A673 (cell line): ENCODE measurements around the gene PRCD. TPM values are rescaled to one million over a fixed set of nuclear protein-coding genes. Genes with fewer than 3 reads are reported as not detected.
"Not testable (repeated sequence)": the region's sequence is repeated elsewhere in the genome, so short reads cannot be mapped to it uniquely, and the experiment has no call there.

ENCODE experiments used
- BruUV-seq: library from RNA; stranded (reverse); fragments of 400-500 nt; replicated peaks from 2 replicates; lab custom pipeline; 2021; lab: Mats Ljungman, UMichigan
- CTCF ChIA-PET: fragments of 300-600 bp; sonication (Branson Sonifier 250); formaldehyde crosslinking; loops from one replicate; lab custom pipeline; 2022; ENCODE audit warnings: antibody characterized with exemption; lab: Charles Lee
- POLR2A ChIA-PET: fragments of 300-600 bp; sonication (Branson Sonifier 250); formaldehyde crosslinking; loops from one replicate; lab custom pipeline; 2022; ENCODE audit warnings: antibody characterized with exemption; ENCODE audit not compliant: low non-redundant PET; lab: Charles Lee
- DNase-seq: peaks from one replicate; pipeline ENCODE4 v3.0.0-alpha.2; 2015; ENCODE audit warnings: low spot score
- H3K27ac ChIP-seq: fragments of 200-600 bp; sonication (generic); 2 replicates; pipeline ENCODE4 v1.5.1; 2016; ENCODE audit warnings: mixed run types, low read depth, mild to moderate bottlenecking, mixed read lengths, antibody characterized with exemption, low read length; ENCODE audit not compliant: poor library complexity, severe bottlenecking
- H3K27me3 ChIP-seq: fragments of 200-600 bp; sonication (generic); replicated peaks from 2 replicates; pipeline ENCODE4 v1.6.1; 2017; ENCODE audit warnings: mixed run types, low read depth, mild to moderate bottlenecking, mixed read lengths, antibody characterized with exemption, low read length; ENCODE audit not compliant: insufficient read depth, poor library complexity
- H3K36me3 ChIP-seq: fragments of 200-600 bp; sonication (generic); 2 replicates; pipeline ENCODE4 v1.6.1; 2016; ENCODE audit warnings: mixed run types, mild to moderate bottlenecking, mixed read lengths, antibody characterized with exemption, low read length; ENCODE audit not compliant: insufficient read depth, poor library complexity, severe bottlenecking
- H3K4me1 ChIP-seq: fragments of 200-600 bp; sonication (generic); 2 replicates; pipeline ENCODE4 v1.6.1; 2017; ENCODE audit warnings: mixed run types, mild to moderate bottlenecking, mixed read lengths, antibody characterized with exemption, low read length; ENCODE audit not compliant: insufficient read depth, poor library complexity, severe bottlenecking
- H3K4me3 ChIP-seq: fragments of 200-600 bp; sonication (generic); 2 replicates; pipeline ENCODE4 v1.5.1; 2016; ENCODE audit warnings: low read depth, mixed run types, mild to moderate bottlenecking, mixed read lengths, low read length; ENCODE audit not compliant: poor library complexity, severe bottlenecking
- H3K9me3 ChIP-seq: fragments of 200-600 bp; sonication (generic); 2 replicates; pipeline ENCODE4 v1.6.1; 2016; ENCODE audit warnings: mixed run types, low read depth, mild to moderate bottlenecking, mixed read lengths, antibody characterized with exemption, low read length; ENCODE audit not compliant: poor library complexity, severe bottlenecking
- CTCF ChIP-seq: fragments of 300-800, 200-600 bp; sonication (generic); conservative IDR thresholded peaks from 2 replicates; pipeline ENCODE4 v1.5.1; 2017; ENCODE audit warnings: low read depth, mild to moderate bottlenecking, antibody characterized with exemption, low read length, moderate library complexity, mixed read lengths
- EZH2 ChIP-seq: fragments of 200-600 bp; sonication (generic); IDR thresholded peaks from 2 replicates; pipeline ENCODE4 v1.6.1; 2017; ENCODE audit warnings: borderline replicate concordance, low read depth, mild to moderate bottlenecking, mixed read lengths, antibody characterized with exemption, low read length; ENCODE audit not compliant: poor library complexity, severe bottlenecking
- intact Hi-C: fragments of 100-400 bp; cut with micrococcal nuclease; formaldehyde crosslinking; loops from one replicate; pipeline ENCODE4 v1.10.0; 2022; ENCODE audit not compliant: unreplicated experiment
- total RNA-seq: library from RNA; stranded (reverse); gene quantifications from 2 replicates; pipeline ENCODE4 v1.2.3, GENCODE V29; 2021

Gene PRCD
- total RNA-seq, 1 experiment from 2014 or later: not detected

- H3K9me3 ChIP-seq: no peaks in the 10 kb centered on the region
- no peak overlapping the region for H3K4me3 ChIP-seq
- BruUV-seq: no TSS peak
- DNase-seq: no peak
- intact Hi-C loops: no loop called here
- no peak overlapping the region for H3K27ac ChIP-seq
- ChIA-PET POLR2A (no interaction called here), CTCF (interaction anchor here (0.9 kb wide), 1 partner anchor 50 kb away, joined by 3 read pairs; no protein-coding TSS in a partner anchor)
- H3K27me3 ChIP-seq: no peaks in the 10 kb centered on the region
- TF ChIP-seq CTCF (no peak), EZH2 (no peak)
- H3K4me1 ChIP-seq: no peaks in the 10 kb centered on the region
- no peaks in the 10 kb centered on the region for H3K36me3 ChIP-seq
These were observed 28.0 kb upstream of the PRCD start for GRCh38 chr17:76511668-76512365.

- no TSS peak for BruUV-seq
- intact Hi-C loops: no loop called here
- no peaks in the 10 kb centered on the region for H3K36me3 ChIP-seq
- ChIA-PET POLR2A (no interaction called here), CTCF (interaction anchor here (0.6 kb wide), 1 partner anchor 211 kb away, joined by 4 read pairs; no protein-coding TSS in a partner anchor)
- no peak overlapping the region for H3K27ac ChIP-seq
- DNase-seq: no peak
- H3K27me3 ChIP-seq: no peaks in the 10 kb centered on the region
- no peaks in the 10 kb centered on the region for H3K4me1 ChIP-seq
- TF ChIP-seq CTCF (no peak), EZH2 (no peak)
- no peaks in the 10 kb centered on the region for H3K9me3 ChIP-seq
- no peak overlapping the region for H3K4me3 ChIP-seq
These were observed 27.2 kb upstream of the PRCD start for GRCh38 chr17:76512366-76513305.

GRCh38 chr17:76513306-76513692, 26.5 kb upstream of the PRCD start:
- ChIA-PET POLR2A (no interaction called here), CTCF (no interaction called here)
- BruUV-seq: no TSS peak
- DNase-seq: no peak
- Histone ChIP-seq H3K9me3 (no peaks in the 10 kb centered on the region), H3K27me3 (no peaks in the 10 kb centered on the region), H3K27ac (no peak overlapping the region), H3K4me1 (no peaks in the 10 kb centered on the region), H3K36me3 (no peaks in the 10 kb centered on the region), H3K4me3 (no peak overlapping the region)
- intact Hi-C loops: no loop called here
- no peak for TF ChIP-seq CTCF
- TF ChIP-seq EZH2: no peak

- H3K27me3 ChIP-seq, H3K4me1 ChIP-seq, H3K27ac ChIP-seq, CTCF ChIA-PET, POLR2A ChIA-PET, DNase-seq, intact Hi-C loops, H3K4me3 ChIP-seq, H3K36me3 ChIP-seq, BruUV-seq, H3K9me3 ChIP-seq: not testable (repeated sequence)
These were observed 25.5 kb upstream of the PRCD start for GRCh38 chr17:76514355-76514754.
